ENCODE data around the gene NRL. TPM values are rescaled to one million over a fixed set of nuclear protein-coding genes. Genes with fewer than 3 reads are reported as not detected.

NRL gene
- polyA plus RNA-seq, 2 donors: 0.86 to 1.4 TPM

DNA sequence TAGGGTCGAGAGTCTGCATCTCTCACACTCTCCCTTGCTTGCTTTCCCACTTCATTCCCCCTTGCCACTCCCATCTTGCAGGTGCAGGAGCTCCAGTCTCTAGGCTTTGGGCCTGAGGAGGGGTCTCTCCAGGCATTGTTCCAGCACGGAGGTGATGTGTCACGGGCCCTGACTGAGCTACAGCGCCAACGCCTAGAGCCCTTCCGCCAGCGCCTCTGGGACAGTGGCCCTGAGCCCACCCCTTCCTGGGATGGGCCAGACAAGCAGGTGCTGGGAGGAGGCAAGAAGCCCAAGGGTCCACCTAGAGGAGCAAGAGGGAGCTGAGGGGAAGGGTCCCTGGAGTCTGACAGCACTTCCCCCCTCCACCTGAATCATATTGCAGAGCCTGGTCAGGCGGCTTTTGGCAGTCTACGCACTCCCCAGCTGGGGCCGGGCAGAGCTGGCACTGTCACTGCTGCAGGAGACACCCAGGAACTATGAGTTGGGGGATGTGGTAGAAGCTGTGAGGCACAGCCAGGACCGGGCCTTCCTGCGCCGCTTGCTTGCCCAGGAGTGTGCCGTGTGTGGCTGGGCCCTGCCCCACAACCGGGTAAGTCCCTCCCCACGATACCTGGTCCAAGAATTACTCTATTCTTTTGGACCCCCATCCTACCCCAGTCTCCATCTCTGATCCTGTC lies 36.8 kb upstream of the NRL start:
- Histone ChIP-seq H3K36me3 (ENCODE audit: control insufficient read depth in 2 of 2, insufficient read depth in 2 of 2, low read length in 1 of 2) (peaks cover 12 to 34% of the 10 kb centered on the region in 2 donors), H3K4me1 (ENCODE audit: control insufficient read depth in 2 of 2, insufficient read depth in 2 of 2, low read length in 1 of 2) (peaks cover 0 to 8% of the 10 kb centered on the region in 2 donors), H3K4me3 (ENCODE audit: low read depth in 1 of 2, low read length in 2 of 2) (no peak overlapping the region), H3K9me3 (ENCODE audit: control insufficient read depth in 2 of 2, insufficient read depth in 1 of 2, low read depth in 1 of 2, low read length in 1 of 2) (no peaks in the 10 kb centered on the region), H3K27me3 (ENCODE audit: control insufficient read depth in 1 of 2, insufficient read depth in 2 of 2, low read length in 2 of 2) (no peaks in the 10 kb centered on the region), H3K27ac (ENCODE audit: low read depth in 2 of 2, low read length in 1 of 2) (no peak overlapping the region)
- WGBS, 2 donors: 95% methylated on average over 16 of the region's 16 CpGs

DNA sequence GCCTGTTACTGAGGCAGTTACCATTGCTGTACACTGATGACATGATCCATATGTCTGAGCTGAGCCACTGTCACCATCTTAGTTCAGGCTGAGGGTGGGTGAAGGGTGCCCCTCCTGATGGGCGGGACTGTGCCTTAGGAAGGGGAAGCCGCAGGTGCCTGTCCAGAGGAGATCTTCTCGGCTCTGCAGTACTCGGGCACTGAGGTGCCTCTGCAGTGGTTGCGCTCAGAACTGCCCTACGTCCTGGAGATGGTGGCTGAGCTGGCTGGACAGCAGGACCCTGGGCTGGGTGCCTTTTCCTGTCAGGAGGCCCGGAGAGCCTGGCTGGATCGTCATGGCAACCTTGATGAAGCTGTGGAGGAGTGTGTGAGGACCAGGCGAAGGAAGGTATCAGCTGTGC lies 36.2 kb upstream of the NRL start:
- Histone ChIP-seq H3K36me3 (ENCODE audit: control insufficient read depth in 2 of 2, insufficient read depth in 2 of 2, low read length in 1 of 2) (peaks cover 12 to 34% of the 10 kb centered on the region in 2 donors), H3K4me1 (ENCODE audit: control insufficient read depth in 2 of 2, insufficient read depth in 2 of 2, low read length in 1 of 2) (peaks cover 0 to 8% of the 10 kb centered on the region in 2 donors)
- 86 to 89% methylated on average over 9 of the region's 9 CpGs for WGBS, 2 donors

DNA sequence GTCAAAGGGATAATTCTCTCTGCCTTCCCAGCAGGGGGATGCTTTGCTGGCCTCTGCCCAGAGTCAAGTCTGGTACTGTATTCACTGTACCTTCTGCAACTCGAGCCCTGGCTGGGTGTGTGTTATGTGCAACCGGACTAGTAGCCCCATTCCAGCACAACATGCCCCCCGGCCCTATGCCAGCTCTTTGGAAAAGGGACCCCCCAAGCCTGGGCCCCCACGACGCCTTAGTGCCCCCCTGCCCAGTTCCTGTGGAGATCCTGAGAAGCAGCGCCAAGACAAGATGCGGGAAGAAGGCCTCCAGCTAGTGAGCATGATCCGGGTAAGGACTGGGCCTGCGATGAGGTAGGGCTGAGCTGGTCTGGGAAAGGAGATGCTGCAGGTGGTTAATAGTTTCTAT lies 35.8 kb upstream of the NRL start:
- no peaks in the 10 kb centered on the region for H3K9me3 ChIP-seq (ENCODE audit: control insufficient read depth in 2 of 2, insufficient read depth in 1 of 2, low read depth in 1 of 2, low read length in 1 of 2)
- no peak overlapping the region for H3K4me3 ChIP-seq (ENCODE audit: low read depth in 1 of 2, low read length in 2 of 2)
- H3K36me3 ChIP-seq (ENCODE audit: control insufficient read depth in 2 of 2, insufficient read depth in 2 of 2, low read length in 1 of 2): peaks cover 10 to 31% of the 10 kb centered on the region in 2 donors
- 91 to 92% methylated on average over 9 of the region's 9 CpGs for whole genome bisulfite sequencing, 2 donors
- no peak overlapping the region for H3K27ac ChIP-seq (ENCODE audit: low read depth in 2 of 2, low read length in 1 of 2)
- peaks cover 0 to 10% of the 10 kb centered on the region in 2 donors for H3K4me1 ChIP-seq (ENCODE audit: control insufficient read depth in 2 of 2, insufficient read depth in 2 of 2, low read length in 1 of 2)
- no peaks in the 10 kb centered on the region for H3K27me3 ChIP-seq (ENCODE audit: control insufficient read depth in 1 of 2, insufficient read depth in 2 of 2, low read length in 2 of 2)

More for the DNA sequence above, 36.2 kb upstream of the NRL start:
- H3K4me3 ChIP-seq (ENCODE audit: low read depth in 1 of 2, low read length in 2 of 2): no peak overlapping the region
- no peak overlapping the region for H3K27ac ChIP-seq (ENCODE audit: low read depth in 2 of 2, low read length in 1 of 2)
- no peaks in the 10 kb centered on the region for H3K9me3 ChIP-seq (ENCODE audit: control insufficient read depth in 2 of 2, insufficient read depth in 1 of 2, low read depth in 1 of 2, low read length in 1 of 2)
- H3K27me3 ChIP-seq (ENCODE audit: control insufficient read depth in 1 of 2, insufficient read depth in 2 of 2, low read length in 2 of 2): no peaks in the 10 kb centered on the region

DNA sequence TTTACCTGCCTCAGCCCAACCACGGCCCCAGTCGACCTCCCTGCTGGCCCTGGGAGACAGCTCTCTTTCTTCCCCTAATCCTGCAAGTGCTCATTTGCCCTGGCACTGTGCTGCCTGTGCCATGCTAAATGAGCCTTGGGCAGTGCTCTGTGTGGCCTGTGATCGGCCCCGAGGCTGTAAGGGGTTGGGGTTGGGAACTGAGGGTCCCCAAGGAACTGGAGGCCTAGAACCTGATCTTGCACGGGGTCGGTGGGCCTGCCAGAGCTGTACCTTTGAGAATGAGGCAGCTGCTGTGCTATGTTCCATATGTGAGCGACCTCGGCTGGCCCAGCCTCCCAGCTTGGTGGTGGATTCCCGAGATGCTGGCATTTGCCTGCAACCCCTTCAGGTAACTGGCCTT lies 35.3 kb upstream of the NRL start:
- no peaks in the 10 kb centered on the region for H3K9me3 ChIP-seq (ENCODE audit: control insufficient read depth in 2 of 2, insufficient read depth in 1 of 2, low read depth in 1 of 2, low read length in 1 of 2)
- H3K4me1 ChIP-seq (ENCODE audit: control insufficient read depth in 2 of 2, insufficient read depth in 2 of 2, low read length in 1 of 2): peaks cover 0 to 14% of the 10 kb centered on the region in 2 donors
- no peak overlapping the region for H3K4me3 ChIP-seq (ENCODE audit: low read depth in 1 of 2, low read length in 2 of 2)
- no peak overlapping the region for H3K27ac ChIP-seq (ENCODE audit: low read depth in 2 of 2, low read length in 1 of 2)
- peaks cover 5 to 26% of the 10 kb centered on the region in 2 donors for H3K36me3 ChIP-seq (ENCODE audit: control insufficient read depth in 2 of 2, insufficient read depth in 2 of 2, low read length in 1 of 2)
- 87 to 92% methylated on average over 9 of the region's 9 CpGs for WGBS, 2 donors
- no peaks in the 10 kb centered on the region for H3K27me3 ChIP-seq (ENCODE audit: control insufficient read depth in 1 of 2, insufficient read depth in 2 of 2, low read length in 2 of 2)

DNA sequence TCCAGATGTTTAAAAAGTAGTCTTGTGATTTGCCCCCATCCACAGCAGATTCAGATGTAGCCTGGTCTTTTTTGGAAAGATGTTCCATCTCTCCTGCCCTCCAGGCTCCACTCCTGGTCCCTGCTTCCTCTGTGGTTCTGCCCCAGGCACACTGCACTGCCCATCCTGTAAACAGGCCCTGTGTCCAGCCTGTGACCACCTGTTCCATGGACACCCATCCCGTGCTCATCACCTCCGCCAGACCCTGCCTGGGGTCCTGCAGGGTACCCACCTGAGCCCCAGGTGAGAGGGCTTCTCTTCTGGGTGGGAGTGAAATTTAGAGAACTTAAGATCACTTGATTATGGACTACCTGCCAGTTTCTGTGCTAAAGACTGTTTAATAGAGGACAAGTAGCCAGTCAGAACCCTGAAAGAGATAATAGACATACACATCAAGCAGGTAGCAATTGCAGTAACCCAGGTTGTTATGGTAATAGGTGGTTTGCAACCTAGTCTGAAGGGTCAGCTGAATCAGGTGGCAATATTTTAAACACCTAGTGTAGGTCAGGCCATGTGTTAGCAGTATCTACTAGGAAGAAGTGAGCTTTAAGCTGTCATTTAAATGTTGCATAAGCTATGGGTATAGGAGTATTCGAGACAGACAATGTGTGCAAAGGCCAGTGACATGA lies 34.7 kb upstream of the NRL start:
- H3K27ac ChIP-seq (ENCODE audit: low read depth in 2 of 2, low read length in 1 of 2): no peak overlapping the region
- H3K4me1 ChIP-seq (ENCODE audit: control insufficient read depth in 2 of 2, insufficient read depth in 2 of 2, low read length in 1 of 2): peaks cover 0 to 14% of the 10 kb centered on the region in 2 donors
- peaks cover 4 to 24% of the 10 kb centered on the region in 2 donors for H3K36me3 ChIP-seq (ENCODE audit: control insufficient read depth in 2 of 2, insufficient read depth in 2 of 2, low read length in 1 of 2)
- H3K27me3 ChIP-seq (ENCODE audit: control insufficient read depth in 1 of 2, insufficient read depth in 2 of 2, low read length in 2 of 2): no peaks in the 10 kb centered on the region
- H3K4me3 ChIP-seq (ENCODE audit: low read depth in 1 of 2, low read length in 2 of 2): no peak overlapping the region
- WGBS, 2 donors: 95 to 97% methylated on average over 3 of the region's 3 CpGs
- no peaks in the 10 kb centered on the region for H3K9me3 ChIP-seq (ENCODE audit: control insufficient read depth in 2 of 2, insufficient read depth in 1 of 2, low read depth in 1 of 2, low read length in 1 of 2)

- H3K9me3 ChIP-seq (ENCODE audit: control insufficient read depth in 2 of 2, insufficient read depth in 1 of 2, low read depth in 1 of 2, low read length in 1 of 2): no peaks in the 10 kb centered on the region
- peak overlapping the region; percentile 91 to 97 for H3K27ac ChIP-seq (ENCODE audit: low read depth in 2 of 2, low read length in 1 of 2)
- peaks cover 4 to 29% of the 10 kb centered on the region in 2 donors for H3K36me3 ChIP-seq (ENCODE audit: control insufficient read depth in 2 of 2, insufficient read depth in 2 of 2, low read length in 1 of 2)
- WGBS, 2 donors: 4 to 5% methylated on average over 29 of the region's 29 CpGs
- H3K27me3 ChIP-seq (ENCODE audit: control insufficient read depth in 1 of 2, insufficient read depth in 2 of 2, low read length in 2 of 2): no peaks in the 10 kb centered on the region
- peaks cover 0 to 14% of the 10 kb centered on the region in 2 donors for H3K4me1 ChIP-seq (ENCODE audit: control insufficient read depth in 2 of 2, insufficient read depth in 2 of 2, low read length in 1 of 2)
- H3K4me3 ChIP-seq (ENCODE audit: low read depth in 1 of 2, low read length in 2 of 2): peak overlapping the region; percentile 87 to 93
These were observed 33.1 kb upstream of the NRL start for GRCh38 chr14:24147761-24148428.

DNA sequence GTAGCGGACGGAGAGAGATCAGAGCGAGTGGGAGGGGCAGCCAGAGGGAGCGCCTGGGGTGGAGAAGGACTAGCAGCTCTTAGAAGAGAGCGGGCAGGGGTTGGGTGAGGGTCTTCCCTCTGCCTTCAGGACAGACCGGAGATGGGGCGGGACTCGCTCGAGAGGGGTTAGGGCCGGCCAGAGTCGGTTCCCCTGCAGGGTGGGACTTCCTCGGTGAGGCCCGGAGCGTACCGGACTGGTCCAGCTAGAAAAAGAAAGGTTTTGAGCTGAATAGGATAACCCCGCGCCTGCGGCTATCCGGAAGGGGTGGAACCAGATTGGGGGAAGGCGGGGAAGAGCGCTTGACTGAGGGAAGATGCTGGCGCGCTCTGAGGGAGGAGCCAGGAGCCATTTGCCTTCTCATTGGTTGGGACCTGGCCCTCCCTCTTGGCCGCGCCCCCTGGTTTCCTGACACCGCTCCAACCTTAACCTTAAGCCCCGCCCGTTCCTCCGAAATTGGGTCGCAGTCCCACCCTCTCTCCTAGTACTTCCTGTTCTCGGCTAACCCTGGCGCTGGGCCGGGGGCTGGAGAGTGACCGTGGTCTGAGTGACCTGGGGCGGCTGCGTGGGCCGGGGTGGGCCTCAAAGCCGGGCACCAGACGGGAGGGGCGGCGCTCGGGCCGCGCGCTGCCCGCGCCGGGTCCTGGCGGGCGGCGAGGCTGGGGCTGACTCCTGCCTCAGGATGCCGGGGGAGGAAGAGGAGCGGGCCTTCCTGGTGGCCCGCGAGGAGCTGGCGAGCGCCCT lies 32.4 kb upstream of the NRL start, which contains the start of gene RNF31:
Gene RNF31, plus strand, starts transcription at position 521 of the 783 bp plus-strand sequence. Its CDS starts 201 bp downstream, at position 722.
- Histone ChIP-seq H3K4me3 (ENCODE audit: low read depth in 1 of 2, low read length in 2 of 2) (peak within 1 kb of the TSS; percentile 87 to 93), H3K27ac (ENCODE audit: low read depth in 2 of 2, low read length in 1 of 2) (peak within 1 kb of the TSS; percentile 92 to 97), H3K36me3 (ENCODE audit: control insufficient read depth in 2 of 2, insufficient read depth in 2 of 2, low read length in 1 of 2) (peaks cover 4 to 29% of the 10 kb centered on the region in 2 donors), H3K4me1 (ENCODE audit: control insufficient read depth in 2 of 2, insufficient read depth in 2 of 2, low read length in 1 of 2) (peaks cover 0 to 14% of the 10 kb centered on the region in 2 donors), H3K9me3 (ENCODE audit: control insufficient read depth in 2 of 2, insufficient read depth in 1 of 2, low read depth in 1 of 2, low read length in 1 of 2) (no peaks in the 10 kb centered on the region), H3K27me3 (ENCODE audit: control insufficient read depth in 1 of 2, insufficient read depth in 2 of 2, low read length in 2 of 2) (no peaks in the 10 kb centered on the region)
- WGBS, 2 donors: 0 to 1% methylated on average over 57 of the region's 57 CpGs

DNA sequence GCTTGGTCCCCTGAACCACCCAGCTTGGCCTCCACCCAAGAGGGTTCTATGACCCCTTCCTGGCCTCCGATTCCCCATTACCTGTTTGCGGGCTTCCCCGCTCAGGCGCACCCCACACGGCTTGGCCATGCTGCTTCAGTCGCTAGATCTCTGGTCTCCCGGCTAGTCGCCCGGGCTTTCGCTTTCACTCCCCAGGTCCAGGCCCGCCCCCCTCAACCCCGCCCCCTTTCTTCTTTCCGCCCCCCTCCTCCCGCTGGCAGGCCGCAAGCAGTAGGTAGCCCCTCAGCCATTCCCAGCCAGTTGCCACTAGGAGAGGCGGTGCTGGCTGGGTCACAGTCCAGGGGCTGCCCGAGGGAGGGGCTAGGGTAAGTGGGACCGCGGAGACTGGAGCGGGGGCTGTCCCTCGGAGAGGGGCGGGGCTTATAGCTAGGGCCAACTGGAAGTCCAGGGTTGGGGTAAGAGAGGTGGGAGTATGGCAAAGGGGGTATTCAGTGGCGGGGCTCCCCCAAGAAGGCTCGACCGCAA lies 31.8 kb upstream of the NRL start, which contains the start of gene PSME2:
Gene PSME2, minus strand, starts transcription at position 158 of the 525 bp plus-strand sequence. Its CDS starts 29 bp downstream, at position 129.
- WGBS, 2 donors: 0 to 1% methylated on average over 25 of the region's 25 CpGs
- Histone ChIP-seq H3K9me3 (ENCODE audit: control insufficient read depth in 2 of 2, insufficient read depth in 1 of 2, low read depth in 1 of 2, low read length in 1 of 2) (no peaks in the 10 kb centered on the region), H3K27me3 (ENCODE audit: control insufficient read depth in 1 of 2, insufficient read depth in 2 of 2, low read length in 2 of 2) (no peaks in the 10 kb centered on the region), H3K4me1 (ENCODE audit: control insufficient read depth in 2 of 2, insufficient read depth in 2 of 2, low read length in 1 of 2) (peaks cover 0 to 14% of the 10 kb centered on the region in 2 donors), H3K27ac (ENCODE audit: low read depth in 2 of 2, low read length in 1 of 2) (peak within 1 kb of the TSS; percentile 92 to 97), H3K36me3 (ENCODE audit: control insufficient read depth in 2 of 2, insufficient read depth in 2 of 2, low read length in 1 of 2) (peaks cover 3 to 24% of the 10 kb centered on the region in 2 donors), H3K4me3 (ENCODE audit: low read depth in 1 of 2, low read length in 2 of 2) (peak within 1 kb of the TSS; percentile 87 to 93)
